Measurements from ENCODE around the gene LRRC49.

- TF ChIP-seq POLR2A (IDR thresholded peaks at IDR 0.05): no peak
- TF ChIP-seq CTCF (IDR thresholded peaks at IDR 0.05): no peak
Observed at GRCh38 chr15:71091601-71092000, 199.0 kb downstream of the LRRC49 start.

Data from adrenal gland (tissue), 5 donors.